ENCODE data around the gene ZNF177.
"Not testable (repeated sequence)": the region's sequence is repeated elsewhere in the genome, so short reads cannot be mapped to it uniquely, and the experiment has no call there.

The ZNF177 gene

GRCh38 chr19:9362905-9363304 is at the start of gene ZNF177:
TSS of gene ZNF177 (plus strand) at chr19:9363013. CDS start at chr19:9378312, 15,299 bp downstream.
- CTCF ChIA-PET, result no interaction called here
- DNase-seq (ENCODE audit: extremely low spot score), result no peak
- POLR2A ChIA-PET, result no interaction called here
- TF ChIP-seq, protein P1, sequence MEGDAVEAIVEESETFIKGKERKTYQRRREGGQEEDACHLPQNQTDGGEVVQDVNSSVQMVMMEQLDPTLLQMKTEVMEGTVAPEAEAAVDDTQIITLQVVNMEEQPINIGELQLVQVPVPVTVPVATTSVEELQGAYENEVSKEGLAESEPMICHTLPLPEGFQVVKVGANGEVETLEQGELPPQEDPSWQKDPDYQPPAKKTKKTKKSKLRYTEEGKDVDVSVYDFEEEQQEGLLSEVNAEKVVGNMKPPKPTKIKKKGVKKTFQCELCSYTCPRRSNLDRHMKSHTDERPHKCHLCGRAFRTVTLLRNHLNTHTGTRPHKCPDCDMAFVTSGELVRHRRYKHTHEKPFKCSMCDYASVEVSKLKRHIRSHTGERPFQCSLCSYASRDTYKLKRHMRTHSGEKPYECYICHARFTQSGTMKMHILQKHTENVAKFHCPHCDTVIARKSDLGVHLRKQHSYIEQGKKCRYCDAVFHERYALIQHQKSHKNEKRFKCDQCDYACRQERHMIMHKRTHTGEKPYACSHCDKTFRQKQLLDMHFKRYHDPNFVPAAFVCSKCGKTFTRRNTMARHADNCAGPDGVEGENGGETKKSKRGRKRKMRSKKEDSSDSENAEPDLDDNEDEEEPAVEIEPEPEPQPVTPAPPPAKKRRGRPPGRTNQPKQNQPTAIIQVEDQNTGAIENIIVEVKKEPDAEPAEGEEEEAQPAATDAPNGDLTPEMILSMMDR (IDR thresholded peaks at IDR 0.05; ENCODE audit: control extremely low read depth, extremely low read depth, low read depth, missing control alignments), result no peak

- TF ChIP-seq, protein P1 (IDR thresholded peaks at IDR 0.05; ENCODE audit: control extremely low read depth, extremely low read depth, low read depth, missing control alignments), result no peak
- DNase-seq (ENCODE audit: extremely low spot score), result no peak
- ChIA-PET POLR2A (no interaction called here), CTCF (interaction anchor here (0.7 kb wide), 1 partner anchor 10 kb away, joined by 3 read pairs; the partner anchor contains the start of gene ZNF559)
Measured at GRCh38 chr19:9313756-9314155, 49.1 kb upstream of the ZNF177 start.

DNA sequence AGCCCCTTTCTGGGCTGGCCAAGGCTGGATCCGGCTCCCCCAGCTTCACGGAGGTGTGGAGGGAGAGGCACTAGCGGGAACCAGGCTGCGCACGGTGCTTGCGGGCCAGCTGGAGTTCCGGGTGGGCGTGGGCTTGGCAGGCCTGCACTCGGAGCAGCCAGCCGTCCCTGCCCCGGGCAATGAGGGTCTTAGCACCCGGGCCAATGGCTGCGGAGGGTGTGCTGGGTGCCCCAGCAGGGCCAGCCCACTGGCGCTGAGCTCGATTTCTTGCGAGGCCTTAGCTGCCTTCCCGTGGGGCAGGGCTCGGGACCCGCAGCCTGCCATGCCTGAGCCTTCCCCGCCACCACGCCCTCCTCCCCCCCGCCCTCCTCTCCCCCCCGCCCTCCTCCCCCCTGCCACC is 41.5 kb upstream of the ZNF177 start:
- ChIA-PET POLR2A (no interaction called here), CTCF (interaction anchor here (1.8 kb wide), 1 partner anchor 10 kb away, joined by 10 read pairs; no protein-coding TSS in a partner anchor)
- TF ChIP-seq, protein P1 (IDR thresholded peaks at IDR 0.05; ENCODE audit: control extremely low read depth, extremely low read depth, low read depth, missing control alignments), result no peak
- DNase-seq (ENCODE audit: extremely low spot score), result no peak

DNA sequence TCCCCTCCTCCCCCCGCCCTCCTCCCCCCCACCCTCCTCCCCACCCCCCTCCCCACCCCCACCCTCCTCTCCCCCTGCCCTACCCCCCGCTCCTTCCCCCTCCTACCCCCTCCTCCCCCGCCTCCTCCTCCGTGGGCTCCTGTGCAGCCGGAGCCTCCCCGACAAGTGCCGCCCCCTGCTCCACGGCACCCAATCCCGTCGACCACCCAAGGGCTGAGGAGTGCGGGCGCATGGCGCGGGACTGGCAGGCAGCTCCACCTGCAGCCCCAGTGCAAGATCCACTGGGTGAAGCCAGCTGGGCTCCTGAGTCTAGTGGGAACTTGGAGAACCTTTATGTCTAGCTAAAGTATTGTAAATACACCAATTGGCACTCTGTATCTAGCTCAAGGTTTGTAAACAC is 41.1 kb upstream of the ZNF177 start:
- CTCF ChIA-PET, result interaction anchor here (1.8 kb wide), 1 partner anchor 11 kb away, joined by 10 read pairs; no protein-coding TSS in a partner anchor
- POLR2A ChIA-PET; DNase-seq (ENCODE audit: extremely low spot score): not testable (repeated sequence)

DNA sequence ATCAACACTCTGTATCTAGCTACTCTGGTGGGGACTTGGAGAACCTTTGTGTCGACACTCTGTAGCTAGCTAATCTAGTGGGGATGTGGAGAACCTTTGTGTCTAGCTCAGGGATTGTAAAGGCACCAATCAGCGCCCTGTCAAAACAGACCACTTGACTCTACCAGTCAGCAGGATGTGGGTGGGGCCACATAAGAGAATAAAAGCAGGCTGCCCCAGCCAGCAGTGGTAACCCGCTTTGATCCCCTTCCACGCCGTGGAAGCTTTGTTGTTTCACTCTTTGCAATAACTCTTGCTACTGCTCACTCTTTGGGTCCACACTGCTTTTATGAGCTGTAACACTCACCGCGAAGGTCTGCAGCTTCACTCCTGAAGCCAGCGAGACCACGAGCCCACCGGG is 40.6 kb upstream of the ZNF177 start:
- POLR2A ChIA-PET; DNase-seq (ENCODE audit: extremely low spot score): not testable (repeated sequence)
- CTCF ChIA-PET, result interaction anchor here (1.8 kb wide), 1 partner anchor 11 kb away, joined by 10 read pairs; no protein-coding TSS in a partner anchor

DNA sequence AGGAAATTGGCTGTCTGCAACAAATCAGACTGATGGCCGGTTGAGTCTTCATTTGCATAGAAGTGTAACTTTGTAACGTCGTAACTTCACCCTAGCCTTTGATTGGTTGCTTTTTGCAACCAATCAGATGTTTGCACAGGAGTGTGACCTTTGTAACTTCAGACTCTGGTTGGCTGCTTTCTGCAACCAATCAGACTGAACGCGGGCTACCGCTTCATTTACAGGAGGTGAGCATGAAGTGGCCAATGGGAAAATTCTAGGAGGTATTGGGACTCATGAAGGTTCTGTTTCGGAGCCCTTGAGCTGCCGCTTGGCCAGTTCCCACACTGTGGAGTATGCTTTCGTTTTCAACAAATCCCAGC is 39.3 kb upstream of the ZNF177 start:
- TF ChIP-seq, protein P1 (IDR thresholded peaks at IDR 0.05; ENCODE audit: control extremely low read depth, extremely low read depth, low read depth, missing control alignments), result no peak
- peak; percentile 31 for DNase-seq (ENCODE audit: extremely low spot score)
- ChIA-PET POLR2A (no interaction called here), CTCF (interaction anchor here (0.8 to 1.2 kb wide), 2 partner anchors 10 to 12 kb away, joined by 3 to 8 read pairs; no protein-coding TSS in a partner anchor)

DNA sequence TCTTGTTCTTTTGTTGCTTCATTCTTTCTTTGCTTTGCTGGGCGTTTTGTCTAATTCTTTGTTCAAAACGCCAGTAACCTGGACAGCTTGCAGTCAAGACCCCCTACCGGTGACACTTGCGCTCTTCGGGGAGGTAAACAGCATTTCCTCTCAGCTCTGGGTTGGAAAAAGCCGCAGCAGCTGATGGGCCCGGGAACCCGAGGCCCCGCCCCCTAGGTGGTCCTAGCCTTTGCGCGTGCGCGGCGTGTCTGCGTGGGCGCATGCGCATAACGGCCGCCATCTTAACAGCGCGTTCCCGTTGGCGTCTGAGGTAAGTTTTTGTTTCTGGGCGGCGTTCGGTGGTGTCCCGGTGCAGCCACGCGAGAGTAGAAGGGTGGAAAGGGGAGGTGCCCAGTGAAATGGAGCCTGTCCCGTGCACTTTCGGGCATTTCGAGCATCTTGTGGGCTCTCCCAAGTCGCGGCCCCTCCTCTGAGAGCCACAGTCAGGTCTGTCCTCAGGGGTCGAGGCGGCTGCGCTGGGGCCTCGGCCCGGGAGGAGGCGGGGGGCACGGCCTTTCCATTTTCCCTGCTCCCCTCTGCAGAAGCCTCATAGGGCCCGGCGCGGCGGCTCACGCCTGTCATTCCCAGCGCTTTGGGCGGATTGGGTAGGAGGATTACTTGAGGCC is 38.8 kb upstream of the ZNF177 start, which contains the start of gene ZNF559:
Gene ZNF559, plus strand, starts transcription at position 261 of the 665 bp plus-strand sequence. CDS start 14,371 bp downstream, outside the sequence.
- DNase-seq (ENCODE audit: extremely low spot score), result peak; percentile 92
- CTCF ChIA-PET, result interaction anchor here (0.8 to 1.2 kb wide), 2 partner anchors 10 to 13 kb away, joined by 3 to 8 read pairs; no protein-coding TSS in a partner anchor
- POLR2A ChIA-PET, result no interaction called here
- TF ChIP-seq, protein P1 (IDR thresholded peaks at IDR 0.05; ENCODE audit: control extremely low read depth, extremely low read depth, low read depth, missing control alignments), result peak; percentile 4

Measured in GM10248 (cell line).